PFSK-1 (cell line): ENCODE measurements around the gene CDYL.

Experiments used
- SIN3A ChIP-seq: IDR thresholded peaks from 2 replicates; pipeline ENCODE4 v1.6.1; 2012; ENCODE audit warnings: mild to moderate bottlenecking, low read length, moderate library complexity, borderline replicate concordance; ENCODE audit not compliant: insufficient read depth
- TAF1 ChIP-seq: IDR thresholded peaks from 2 replicates; pipeline ENCODE4 v1.6.1; 2012; ENCODE audit warnings: low read length, control low read depth, borderline replicate concordance; ENCODE audit not compliant: insufficient read depth
- TF ChIP-seq, protein P1 (sequence below), 2 experiments: IDR thresholded peaks; 2 replicates each; pipeline versions ENCODE4 v1.6.1 to v1.8.0; 2011 to 2012; ENCODE audit warnings: low read depth in 2 of 2, low read length in 2 of 2, control low read depth in 1 of 2, inconsistent platforms in 1 of 2, mild to moderate bottlenecking in 1 of 2, moderate library complexity in 1 of 2; ENCODE audit not compliant: insufficient read depth in 1 of 2

DNA sequence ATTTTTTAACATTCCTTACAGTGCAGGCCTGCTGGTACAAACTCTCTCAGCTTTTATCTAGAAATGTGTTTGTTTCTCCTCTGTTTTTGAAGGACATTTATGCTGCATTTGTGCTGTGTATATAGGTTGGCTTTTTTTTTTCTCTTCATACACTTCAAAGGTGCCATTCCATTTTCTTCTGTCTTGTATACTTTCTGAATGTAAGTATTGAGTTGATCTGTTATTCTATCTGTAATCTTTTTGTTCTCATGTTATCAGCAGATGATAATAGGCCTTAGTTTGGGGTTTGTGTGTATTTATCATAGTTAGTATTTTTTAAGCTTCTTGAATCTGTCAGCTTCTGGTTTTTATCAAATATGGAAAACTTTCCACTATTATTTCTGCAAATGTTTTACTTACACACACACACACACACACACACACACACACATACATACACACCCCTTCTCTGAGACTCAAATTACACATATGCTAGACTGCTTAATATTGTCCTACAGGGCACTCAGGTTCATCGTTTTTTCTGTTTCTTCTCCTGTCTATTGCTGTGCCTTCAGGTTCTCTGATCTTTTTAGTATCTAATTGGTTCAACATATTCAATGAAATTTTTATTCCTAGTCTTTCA lies 153.0 kb downstream of the CDYL start:
- TF ChIP-seq TAF1 (no peak), SIN3A (no peak)
- TF ChIP-seq, protein P1, sequence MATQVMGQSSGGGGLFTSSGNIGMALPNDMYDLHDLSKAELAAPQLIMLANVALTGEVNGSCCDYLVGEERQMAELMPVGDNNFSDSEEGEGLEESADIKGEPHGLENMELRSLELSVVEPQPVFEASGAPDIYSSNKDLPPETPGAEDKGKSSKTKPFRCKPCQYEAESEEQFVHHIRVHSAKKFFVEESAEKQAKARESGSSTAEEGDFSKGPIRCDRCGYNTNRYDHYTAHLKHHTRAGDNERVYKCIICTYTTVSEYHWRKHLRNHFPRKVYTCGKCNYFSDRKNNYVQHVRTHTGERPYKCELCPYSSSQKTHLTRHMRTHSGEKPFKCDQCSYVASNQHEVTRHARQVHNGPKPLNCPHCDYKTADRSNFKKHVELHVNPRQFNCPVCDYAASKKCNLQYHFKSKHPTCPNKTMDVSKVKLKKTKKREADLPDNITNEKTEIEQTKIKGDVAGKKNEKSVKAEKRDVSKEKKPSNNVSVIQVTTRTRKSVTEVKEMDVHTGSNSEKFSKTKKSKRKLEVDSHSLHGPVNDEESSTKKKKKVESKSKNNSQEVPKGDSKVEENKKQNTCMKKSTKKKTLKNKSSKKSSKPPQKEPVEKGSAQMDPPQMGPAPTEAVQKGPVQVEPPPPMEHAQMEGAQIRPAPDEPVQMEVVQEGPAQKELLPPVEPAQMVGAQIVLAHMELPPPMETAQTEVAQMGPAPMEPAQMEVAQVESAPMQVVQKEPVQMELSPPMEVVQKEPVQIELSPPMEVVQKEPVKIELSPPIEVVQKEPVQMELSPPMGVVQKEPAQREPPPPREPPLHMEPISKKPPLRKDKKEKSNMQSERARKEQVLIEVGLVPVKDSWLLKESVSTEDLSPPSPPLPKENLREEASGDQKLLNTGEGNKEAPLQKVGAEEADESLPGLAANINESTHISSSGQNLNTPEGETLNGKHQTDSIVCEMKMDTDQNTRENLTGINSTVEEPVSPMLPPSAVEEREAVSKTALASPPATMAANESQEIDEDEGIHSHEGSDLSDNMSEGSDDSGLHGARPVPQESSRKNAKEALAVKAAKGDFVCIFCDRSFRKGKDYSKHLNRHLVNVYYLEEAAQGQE (IDR thresholded peaks at IDR 0.05; ENCODE audit: insufficient read depth in 1 of 2, low read depth in 2 of 2, low read length in 2 of 2), result no peak
